H9 (cell line): ENCODE data around the gene DBR1. TPM values are rescaled to one million over a fixed set of nuclear protein-coding genes. Genes with fewer than 3 reads are reported as not detected.

ENCODE experiments used
- DNase-seq: peaks from one replicate; pipeline ENCODE4 v3.0.0-alpha.2; 2017
- H2AFZ ChIP-seq: one replicate; pipeline ENCODE4 v1.6.1; 2013; ENCODE audit warnings: mild to moderate bottlenecking, low read length, control low read depth, moderate library complexity
- H2AK5ac ChIP-seq: 2 replicates; pipeline ENCODE4 v1.6.1; 2013; ENCODE audit warnings: low read length, control low read depth, mixed read lengths; ENCODE audit not compliant: insufficient read length
- H2BK120ac ChIP-seq: one replicate; pipeline ENCODE4 v1.6.1; 2013; ENCODE audit warnings: low read depth, mild to moderate bottlenecking, low read length, control low read depth, inconsistent platforms; ENCODE audit not compliant: poor library complexity, severe bottlenecking
- H2BK12ac ChIP-seq: 2 replicates; pipeline ENCODE4 v1.6.1; 2013; ENCODE audit warnings: low read length, control low read depth, mixed read lengths, low read depth; ENCODE audit not compliant: insufficient read length
- H2BK15ac ChIP-seq: 2 replicates; pipeline ENCODE4 v1.6.1; 2013; ENCODE audit warnings: low read depth, low read length, control low read depth
- H2BK20ac ChIP-seq: one replicate; pipeline ENCODE4 v1.6.1; 2013; ENCODE audit warnings: low read depth, mild to moderate bottlenecking, low read length, control low read depth, inconsistent platforms; ENCODE audit not compliant: poor library complexity, severe bottlenecking
- H2BK5ac ChIP-seq: 2 replicates; pipeline ENCODE4 v1.6.1; 2013; ENCODE audit warnings: low read length, control low read depth, mixed read lengths; ENCODE audit not compliant: insufficient read length
- H3K14ac ChIP-seq: 2 replicates; pipeline ENCODE4 v1.6.1; 2013; ENCODE audit warnings: low read length, control low read depth; ENCODE audit not compliant: insufficient read depth
- H3K18ac ChIP-seq: 2 replicates; pipeline ENCODE4 v1.6.1; 2013; ENCODE audit warnings: low read depth, mild to moderate bottlenecking, mixed read lengths, low read length, control low read depth; ENCODE audit not compliant: insufficient read length
- H3K23ac ChIP-seq: 2 replicates; pipeline ENCODE4 v1.6.1; 2013; ENCODE audit warnings: low read length, control low read depth, mixed read lengths, low read depth; ENCODE audit not compliant: insufficient read length
- H3K23me2 ChIP-seq: 2 replicates; pipeline ENCODE4 v1.6.1; 2013; ENCODE audit warnings: low read depth, mild to moderate bottlenecking, mixed read lengths, low read length, control low read depth; ENCODE audit not compliant: insufficient read length, poor library complexity, severe bottlenecking
- H3K27ac ChIP-seq: 2 replicates; pipeline ENCODE4 v1.5.1; 2013; ENCODE audit warnings: low read length, control low read depth, mixed read lengths, low read depth; ENCODE audit not compliant: insufficient read length
- H3K27me3 ChIP-seq: 2 replicates; pipeline ENCODE4 v1.6.1; 2013; ENCODE audit warnings: low read length, control low read depth, inconsistent platforms; ENCODE audit not compliant: insufficient read depth
- H3K4ac ChIP-seq: 2 replicates; pipeline ENCODE4 v1.6.1; 2013; ENCODE audit warnings: low read depth, mild to moderate bottlenecking, control low read depth, inconsistent platforms, low read length, moderate library complexity
- H3K4me1 ChIP-seq: 2 replicates; pipeline ENCODE4 v1.6.1; 2013; ENCODE audit warnings: low read length, control low read depth, inconsistent platforms; ENCODE audit not compliant: insufficient read depth
- H3K4me2 ChIP-seq: 2 replicates; pipeline ENCODE4 v1.6.1; 2013; ENCODE audit warnings: low read length, control low read depth, mixed read lengths; ENCODE audit not compliant: insufficient read length, insufficient read depth
- H3K56ac ChIP-seq: 2 replicates; pipeline ENCODE4 v1.6.1; 2013; ENCODE audit warnings: low read depth, mild to moderate bottlenecking, mixed read lengths, low read length, control low read depth; ENCODE audit not compliant: insufficient read length
- H3K79me1 ChIP-seq: 2 replicates; pipeline ENCODE4 v1.6.1; 2013; ENCODE audit warnings: low read depth, mild to moderate bottlenecking, moderate library complexity, low read length, control low read depth, inconsistent platforms; ENCODE audit not compliant: insufficient read depth, poor library complexity, severe bottlenecking
- H3K79me2 ChIP-seq: 2 replicates; pipeline ENCODE4 v1.6.1; 2013; ENCODE audit warnings: low read length, control low read depth, inconsistent platforms; ENCODE audit not compliant: insufficient read depth
- H3K9ac ChIP-seq: 2 replicates; pipeline ENCODE4 v1.6.1; 2013; ENCODE audit warnings: low read length, control low read depth, mixed read lengths; ENCODE audit not compliant: insufficient read length; ENCODE audit errors: extremely low read depth
- H3K9me3 ChIP-seq: one replicate; pipeline ENCODE4 v1.6.1; 2013; ENCODE audit warnings: low read depth, low read length, inconsistent platforms; ENCODE audit not compliant: control insufficient read depth
- H3T11ph ChIP-seq: one replicate; pipeline ENCODE4 v1.6.1; 2013; ENCODE audit warnings: mild to moderate bottlenecking, low read length, control low read depth, inconsistent platforms
- H4K20me1 ChIP-seq: one replicate; pipeline ENCODE4 v1.6.1; 2013; ENCODE audit not compliant: control insufficient read depth, insufficient read length, insufficient read depth
- H4K5ac ChIP-seq: 2 replicates; pipeline ENCODE4 v1.6.1; 2013; ENCODE audit warnings: low read depth, mild to moderate bottlenecking, mixed read lengths, low read length, control low read depth; ENCODE audit not compliant: insufficient read length
- H4K8ac ChIP-seq: replicated peaks from 2 replicates; pipeline ENCODE4 v1.6.1; 2013; ENCODE audit warnings: low read length, control low read depth, mixed read lengths, low read depth; ENCODE audit not compliant: insufficient read length
- H4K91ac ChIP-seq: 2 replicates; pipeline ENCODE4 v1.6.1; 2013; ENCODE audit warnings: low read depth, mild to moderate bottlenecking, moderate library complexity, mixed read lengths, low read length, control low read depth; ENCODE audit not compliant: insufficient read length
- H3K27ac Mint-ChIP-seq, 3 experiments: 2 replicates in 2 of 3; 3 replicates in 1 of 3; pipeline ENCODE4 v1.8.0; 2020 to 2021; ENCODE audit warnings: mixed read lengths in 3 of 3, mild to moderate bottlenecking in 1 of 3, moderate library complexity in 1 of 3
- H3K27me3 Mint-ChIP-seq: 2 replicates; pipeline ENCODE4 v1.8.0; 2021; ENCODE audit warnings: low read depth, mild to moderate bottlenecking, moderate library complexity, mixed read lengths
- H3K36me3 Mint-ChIP-seq, 3 experiments: 2 replicates in 2 of 3; 3 replicates in 1 of 3; pipeline ENCODE4 v1.8.0; 2020 to 2021; ENCODE audit warnings: low read depth in 3 of 3, mixed read lengths in 3 of 3; ENCODE audit not compliant: insufficient read depth in 1 of 3
- H3K4me1 Mint-ChIP-seq, 2 experiments: 2 replicates each; pipeline ENCODE4 v1.8.0; 2020; ENCODE audit warnings: mixed read lengths in 2 of 2
- H3K4me3 Mint-ChIP-seq, 2 experiments: 2 replicates in 1 of 2; 3 replicates in 1 of 2; pipeline ENCODE4 v1.8.0; 2020 to 2021; ENCODE audit warnings: mild to moderate bottlenecking in 2 of 2, mixed read lengths in 2 of 2, moderate library complexity in 1 of 2
- H3K9me3 Mint-ChIP-seq, 2 experiments: 2 replicates in 1 of 2; 3 replicates in 1 of 2; pipeline ENCODE4 v1.8.0; 2020; ENCODE audit warnings: mild to moderate bottlenecking in 2 of 2, mixed read lengths in 2 of 2, moderate library complexity in 1 of 2
- WGBS: extraction: QIAGEN DNeasy Blood & Tissue Kit; methylation state at CpG from one replicate; pipeline ENCODE4 v1.1.7; 2013; ENCODE audit warnings: missing lambda C conversion rate, low lambda C conversion rate, mixed read lengths; ENCODE audit not compliant: insufficient read length; ENCODE audit errors: extremely low coverage; 5-methylcytosine and 5-hydroxymethylcytosine counted together
- total RNA-seq: library from RNA; stranded (reverse); gene quantifications from 2 replicates; pipeline ENCODE4 v1.2.1, GENCODE V29; 2021
- TF ChIP-seq, protein P1 (sequence below): fragments of 200-600 bp; sonication (generic); conservative IDR thresholded peaks from 3 replicates; pipeline ENCODE4 v1.8.0; 2021; ENCODE audit warnings: antibody characterized with exemption, mild to moderate bottlenecking

DBR1 gene
- total RNA-seq, 1 experiment from 2014 or later: 21.6 TPM

DNA sequence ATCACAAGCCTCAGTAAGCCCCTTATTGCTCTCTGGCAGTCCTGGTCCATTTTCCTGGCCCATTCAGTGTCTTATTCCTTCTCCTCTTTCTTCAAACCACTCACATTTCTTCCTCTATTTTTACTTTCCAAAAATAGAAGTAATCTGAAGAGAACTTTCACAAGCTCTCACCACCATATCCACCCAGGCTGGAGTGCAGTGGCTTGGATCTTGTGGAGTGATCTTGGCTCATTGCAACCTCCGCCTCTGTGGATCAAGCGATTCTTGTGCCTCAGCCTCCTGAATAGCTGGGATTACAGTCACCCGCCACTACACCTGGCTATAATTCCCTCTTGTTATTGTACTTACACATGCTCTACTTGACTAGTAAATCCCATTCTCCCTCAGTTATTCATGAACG, 29.2 kb upstream of the DBR1 start:
- no peak overlapping the region for H2AFZ ChIP-seq
- H3K23ac ChIP-seq: no peak overlapping the region
- Mint-ChIP-seq H3K27me3 (no peaks in the 10 kb centered on the region), H3K9me3 (no peaks in the 10 kb centered on the region; a peak in 1 of 5 replicates), H3K36me3 (peaks cover 5 to 13% (median 10%) of the 10 kb centered on the region in 3 experiments), H3K4me3 (no peak overlapping the region), H3K27ac (no peak overlapping the region; a peak in 1 of 7 replicates), H3K4me1 (peaks cover 21 to 23% of the 10 kb centered on the region in 2 experiments)
- no peak overlapping the region for H3K56ac ChIP-seq
- H2BK12ac ChIP-seq: no peak overlapping the region
- H3K9me3 ChIP-seq: no peaks in the 10 kb centered on the region
- H4K20me1 ChIP-seq: no peaks in the 10 kb centered on the region
- H3K14ac ChIP-seq: no peak overlapping the region
- no peak for DNase-seq
- peaks cover 17% of the 10 kb centered on the region; the same call in 1 of the 2 replicates for H3K79me2 ChIP-seq
- H3K23me2 ChIP-seq: no peaks in the 10 kb centered on the region
- H3T11ph ChIP-seq: no peak overlapping the region
- H2BK15ac ChIP-seq: no peak overlapping the region
- H3K4me1 ChIP-seq: no peaks in the 10 kb centered on the region
- H4K5ac ChIP-seq: no peak overlapping the region
- H4K8ac ChIP-seq: no peak overlapping the region
- no CpG with 5 or more reads among the region's 4 CpGs for WGBS
- no peak overlapping the region for H3K9ac ChIP-seq
- no peaks in the 10 kb centered on the region for H3K27me3 ChIP-seq
- no peak overlapping the region for H2BK5ac ChIP-seq
- no peak overlapping the region for H3K18ac ChIP-seq
- no peak overlapping the region for H2BK120ac ChIP-seq
- H3K79me1 ChIP-seq: peaks cover 3% of the 10 kb centered on the region
- H3K4me2 ChIP-seq: no peak overlapping the region
- no peak overlapping the region for H2BK20ac ChIP-seq
- TF ChIP-seq, protein P1, sequence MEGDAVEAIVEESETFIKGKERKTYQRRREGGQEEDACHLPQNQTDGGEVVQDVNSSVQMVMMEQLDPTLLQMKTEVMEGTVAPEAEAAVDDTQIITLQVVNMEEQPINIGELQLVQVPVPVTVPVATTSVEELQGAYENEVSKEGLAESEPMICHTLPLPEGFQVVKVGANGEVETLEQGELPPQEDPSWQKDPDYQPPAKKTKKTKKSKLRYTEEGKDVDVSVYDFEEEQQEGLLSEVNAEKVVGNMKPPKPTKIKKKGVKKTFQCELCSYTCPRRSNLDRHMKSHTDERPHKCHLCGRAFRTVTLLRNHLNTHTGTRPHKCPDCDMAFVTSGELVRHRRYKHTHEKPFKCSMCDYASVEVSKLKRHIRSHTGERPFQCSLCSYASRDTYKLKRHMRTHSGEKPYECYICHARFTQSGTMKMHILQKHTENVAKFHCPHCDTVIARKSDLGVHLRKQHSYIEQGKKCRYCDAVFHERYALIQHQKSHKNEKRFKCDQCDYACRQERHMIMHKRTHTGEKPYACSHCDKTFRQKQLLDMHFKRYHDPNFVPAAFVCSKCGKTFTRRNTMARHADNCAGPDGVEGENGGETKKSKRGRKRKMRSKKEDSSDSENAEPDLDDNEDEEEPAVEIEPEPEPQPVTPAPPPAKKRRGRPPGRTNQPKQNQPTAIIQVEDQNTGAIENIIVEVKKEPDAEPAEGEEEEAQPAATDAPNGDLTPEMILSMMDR: no peak
- no peak overlapping the region for H3K4ac ChIP-seq
- no peak overlapping the region for H2AK5ac ChIP-seq
- no peak overlapping the region for H4K91ac ChIP-seq
- no peak overlapping the region for H3K27ac ChIP-seq
